T-helper 1 cell treated with Interleukin-12 subunit alpha and Interleukin-12 subunit beta and Interleukin-4 antibody, amounts not matched to agents 30 μg/mL and 1 μg/mL, for 36 hours (primary cell): ENCODE measurements around the gene EFNB2.

Source experiments
- H3K27ac Mint-ChIP-seq: one replicate; pipeline ENCODE4 v1.8.0; 2021; ENCODE audit warnings: mild to moderate bottlenecking, mixed read lengths
- H3K27me3 Mint-ChIP-seq: one replicate; pipeline ENCODE4 v1.8.0; 2021; ENCODE audit warnings: low read depth, mixed read lengths
- H3K36me3 Mint-ChIP-seq: one replicate; pipeline ENCODE4 v1.8.0; 2021; ENCODE audit warnings: low read depth, mixed read lengths
- H3K4me1 Mint-ChIP-seq: one replicate; pipeline ENCODE4 v1.8.0; 2021; ENCODE audit warnings: low read depth, mixed read lengths
- H3K4me3 Mint-ChIP-seq: one replicate; pipeline ENCODE4 v1.8.0; 2021; ENCODE audit warnings: mild to moderate bottlenecking, moderate library complexity, mixed read lengths
- H3K9me3 Mint-ChIP-seq: one replicate; pipeline ENCODE4 v1.8.0; 2021; ENCODE audit warnings: mixed read lengths

EFNB2 gene

GRCh38 chr13:106455190-106455589 lies 80.3 kb downstream of the EFNB2 start:
- H3K27ac Mint-ChIP-seq = no peak overlapping the region
- no peak overlapping the region for H3K4me3 Mint-ChIP-seq
- H3K9me3 Mint-ChIP-seq = no peaks in the 10 kb centered on the region
- H3K27me3 Mint-ChIP-seq = peaks cover 4% of the 10 kb centered on the region
- no peaks in the 10 kb centered on the region for H3K36me3 Mint-ChIP-seq
- H3K4me1 Mint-ChIP-seq = no peaks in the 10 kb centered on the region

- no peak overlapping the region for H3K4me3 Mint-ChIP-seq
- no peaks in the 10 kb centered on the region for H3K4me1 Mint-ChIP-seq
- H3K9me3 Mint-ChIP-seq = no peaks in the 10 kb centered on the region
- no peak overlapping the region for H3K27ac Mint-ChIP-seq
- peaks cover 4% of the 10 kb centered on the region for H3K27me3 Mint-ChIP-seq
- no peaks in the 10 kb centered on the region for H3K36me3 Mint-ChIP-seq
Observed at GRCh38 chr13:106453101-106453500, 82.4 kb downstream of the EFNB2 start.

GRCh38 chr13:106450991-106451390 lies 84.5 kb downstream of the EFNB2 start:
- Mint-ChIP-seq H3K27me3 (peaks cover 4% of the 10 kb centered on the region), H3K36me3 (no peaks in the 10 kb centered on the region), H3K4me3 (no peak overlapping the region), H3K4me1 (no peaks in the 10 kb centered on the region), H3K27ac (no peak overlapping the region), H3K9me3 (no peaks in the 10 kb centered on the region)

- Mint-ChIP-seq H3K27me3 (peaks cover 4% of the 10 kb centered on the region), H3K9me3 (no peaks in the 10 kb centered on the region), H3K4me3 (no peak overlapping the region)
Observed at GRCh38 chr13:106449096-106449495, 86.4 kb downstream of the EFNB2 start.

GRCh38 chr13:106445996-106446395 lies 89.5 kb downstream of the EFNB2 start:
- H3K4me3 Mint-ChIP-seq = no peak overlapping the region
- H3K4me1 Mint-ChIP-seq = no peaks in the 10 kb centered on the region
- no peak overlapping the region for H3K27ac Mint-ChIP-seq
- H3K27me3 Mint-ChIP-seq = peaks cover under 1% of the 10 kb centered on the region
- no peaks in the 10 kb centered on the region for H3K36me3 Mint-ChIP-seq
- no peaks in the 10 kb centered on the region for H3K9me3 Mint-ChIP-seq

More at GRCh38 chr13:106449096-106449495, 86.4 kb downstream of the EFNB2 start:
- H3K27ac Mint-ChIP-seq = no peak overlapping the region
- no peaks in the 10 kb centered on the region for H3K4me1 Mint-ChIP-seq
- H3K36me3 Mint-ChIP-seq = no peaks in the 10 kb centered on the region

- Mint-ChIP-seq H3K36me3 (no peaks in the 10 kb centered on the region), H3K4me1 (no peaks in the 10 kb centered on the region), H3K27me3 (peaks cover 3% of the 10 kb centered on the region), H3K27ac (no peak overlapping the region), H3K4me3 (no peak overlapping the region), H3K9me3 (no peaks in the 10 kb centered on the region)
Observed at GRCh38 chr13:106443607-106444322, 91.7 kb downstream of the EFNB2 start.

GRCh38 chr13:106440866-106441265 lies 94.6 kb downstream of the EFNB2 start:
- H3K36me3 Mint-ChIP-seq = no peaks in the 10 kb centered on the region
- peaks cover 3% of the 10 kb centered on the region for H3K27me3 Mint-ChIP-seq
- H3K4me1 Mint-ChIP-seq = no peaks in the 10 kb centered on the region
- H3K9me3 Mint-ChIP-seq = no peaks in the 10 kb centered on the region
- no peak overlapping the region for H3K27ac Mint-ChIP-seq
- H3K4me3 Mint-ChIP-seq = no peak overlapping the region
